Endothelial cell of umbilical vein (primary cell): ENCODE results near the gene VAV3. TPM values are rescaled to one million over a fixed set of nuclear protein-coding genes. Genes with fewer than 3 reads are reported as not detected.

Source experiments
- BruUV-seq: library from RNA; stranded (reverse); fragments of 400-500 nt; replicated peaks from 2 replicates; lab custom pipeline; 2021; lab: Mats Ljungman, UMichigan
- CTCF ChIA-PET: fragments of 300-600, 350-600 bp; sonication (Branson Sonifier 250); formaldehyde crosslinking; loops from one replicate; lab custom pipeline; 2021; ENCODE audit warnings: antibody characterized with exemption, inconsistent platforms; lab: Charles Lee
- POLR2A ChIA-PET: fragments of 300-600, 350-600 bp; sonication (Branson Sonifier 250); formaldehyde crosslinking; loops from one replicate; lab custom pipeline; 2021; ENCODE audit warnings: antibody characterized with exemption, inconsistent platforms; lab: Charles Lee
- DNase-seq: peaks from one replicate; pipeline ENCODE4 v3.0.0-alpha.2; 2011; ENCODE audit warnings: low read depth, low spot score
- FAIRE-seq: peaks from 2 replicates; lab custom pipeline; 2011; peaks lifted over from hg19 to GRCh38; lab: Jason Lieb, UNC
- H2AFZ ChIP-seq: 2 replicates; pipeline ENCODE4 v1.6.0; 2012; ENCODE audit warnings: low read depth, low read length, control low read depth, inconsistent platforms
- H3K27ac ChIP-seq: 2 replicates; pipeline ENCODE4 v1.5.1; 2011; ENCODE audit warnings: low read depth, mild to moderate bottlenecking, control low read depth, low read length, moderate library complexity; ENCODE audit not compliant: insufficient read depth
- H3K27me3 ChIP-seq, 2 experiments: 2 replicates each; pipeline versions ENCODE4 v1.6.0 to v1.6.1; 2011; ENCODE audit warnings: low read length in 2 of 2, mixed read lengths in 1 of 2; ENCODE audit not compliant: control insufficient read depth in 2 of 2, insufficient read depth in 2 of 2
- H3K36me3 ChIP-seq, 2 experiments: 2 replicates in 1 of 2; 3 replicates in 1 of 2; pipeline ENCODE4 v1.5.1; 2011; ENCODE audit warnings: low read length in 2 of 2, mild to moderate bottlenecking in 1 of 2, moderate library complexity in 1 of 2; ENCODE audit not compliant: control insufficient read depth in 2 of 2, insufficient read depth in 2 of 2; ENCODE audit errors: extremely low read depth in 1 of 2
- H3K4me1 ChIP-seq: 3 replicates; pipeline ENCODE4 v1.5.1; 2011; ENCODE audit warnings: mild to moderate bottlenecking, low read length; ENCODE audit not compliant: control insufficient read depth, insufficient read depth; ENCODE audit errors: extremely low read depth
- H3K4me2 ChIP-seq: 2 replicates; pipeline ENCODE4 v1.6.1; 2011; ENCODE audit warnings: low read length, control low read depth, mixed read lengths; ENCODE audit not compliant: insufficient read depth
- H3K4me3 ChIP-seq, 3 experiments: fragments of 200-600 bp in 1 of 3; sonication (generic), shearing (Covaris generic) in 1 of 3; replicated peaks in 1 of 3; 2 replicates each; pipeline ENCODE4 v1.5.1; 2011 to 2016; ENCODE audit warnings: control low read depth in 3 of 3, low read length in 3 of 3, mild to moderate bottlenecking in 2 of 3, inconsistent platforms in 1 of 3, low read depth in 1 of 3, moderate library complexity in 1 of 3; ENCODE audit not compliant: insufficient read depth in 1 of 3
- H3K79me2 ChIP-seq: 2 replicates; pipeline ENCODE4 v1.6.0; 2012; ENCODE audit warnings: low read length, inconsistent platforms; ENCODE audit not compliant: control insufficient read depth, insufficient read depth
- H3K9ac ChIP-seq: replicated peaks from 2 replicates; pipeline ENCODE3; 2011; ENCODE audit warnings: low read length, control low read depth; ENCODE audit not compliant: insufficient read depth; ENCODE audit errors: extremely low read depth
- H3K9me1 ChIP-seq: replicated peaks from 3 replicates; pipeline ENCODE4 v1.6.0; 2011; ENCODE audit warnings: mild to moderate bottlenecking, low read length; ENCODE audit not compliant: control insufficient read depth, insufficient read depth; ENCODE audit errors: extremely low read depth
- H3K9me3 ChIP-seq: replicated peaks from 2 replicates; pipeline ENCODE4 v1.5.1; 2012; ENCODE audit warnings: low read length, inconsistent platforms; ENCODE audit not compliant: control insufficient read depth, insufficient read depth
- H4K20me1 ChIP-seq: replicated peaks from 2 replicates; pipeline ENCODE3; 2011; ENCODE audit warnings: mild to moderate bottlenecking, low read length; ENCODE audit not compliant: control insufficient read depth, insufficient read depth; ENCODE audit errors: extremely low read depth
- EZH2 ChIP-seq: IDR thresholded peaks from 2 replicates; pipeline ENCODE4 v1.6.1; 2012; ENCODE audit warnings: borderline replicate concordance, low read depth, mild to moderate bottlenecking, moderate library complexity, low read length, inconsistent platforms; ENCODE audit not compliant: severe bottlenecking
- FOS ChIP-seq: IDR thresholded peaks from 2 replicates; pipeline ENCODE4 v1.6.1; 2011; ENCODE audit warnings: mild to moderate bottlenecking, low read length, moderate library complexity, borderline replicate concordance; ENCODE audit not compliant: insufficient read depth
- GATA2 ChIP-seq: IDR thresholded peaks from 2 replicates; pipeline ENCODE4 v1.7.0; 2011; ENCODE audit warnings: low read depth, mild to moderate bottlenecking, moderate library complexity, mixed read lengths, low read length; ENCODE audit not compliant: insufficient read length, insufficient read depth
- JUN ChIP-seq: IDR thresholded peaks from 2 replicates; pipeline ENCODE4 v1.6.1; 2011; ENCODE audit warnings: borderline replicate concordance, low read depth; ENCODE audit not compliant: insufficient read length, insufficient read depth
- MYC ChIP-seq: IDR thresholded peaks from one replicate; pipeline ENCODE4 v1.6.1; 2011; ENCODE audit warnings: mild to moderate bottlenecking, low read depth, low read length
- POLR2A ChIP-seq: IDR thresholded peaks from 2 replicates; pipeline ENCODE4 v1.6.1; 2012; ENCODE audit warnings: low read depth, mild to moderate bottlenecking, control low read depth, low read length
- POLR2AphosphoS5 ChIP-seq: IDR thresholded peaks from 2 replicates; pipeline ENCODE4 v1.6.1; 2012; ENCODE audit warnings: low read depth, mild to moderate bottlenecking, control low read depth, low read length, moderate library complexity; ENCODE audit not compliant: insufficient read depth
- dilution Hi-C: fragments of 300-500 bp; cut with MboI; formaldehyde crosslinking; loops from one replicate; pipeline ENCODE4 v1.15.0; 2019; ENCODE audit warnings: low sequenced_read_pairs; ENCODE audit not compliant: extremely low pct_ligation_motif_present
- intact Hi-C: fragments of 100-400 bp; cut with micrococcal nuclease; formaldehyde crosslinking; loops from one replicate; pipeline ENCODE4 v1.10.0; 2022
- polyA plus RNA-seq, 4 experiments: library from polyadenylated mRNA; depleted of rRNA in 3 of 4; stranded (reverse) in 3 of 4; unstranded in 1 of 4; fragments of >200 nt; gene quantifications; 2 replicates each; pipeline versions ENCODE4 v1.2.1 to v1.2.3, GENCODE V29; 2011 to 2012; ENCODE audit warnings: missing spikeins in 1 of 4
- total RNA-seq: library from RNA; stranded (reverse); gene quantifications from 2 replicates; pipeline ENCODE4 v1.2.3, GENCODE V29; 2021
- TF ChIP-seq, protein P1 (sequence below), 2 donors: IDR thresholded peaks; 1 replicate in 1 of 2; 2 replicates in 1 of 2; pipeline ENCODE4 v1.5.1; 2011; ENCODE audit warnings: low read length in 2 of 2, mild to moderate bottlenecking in 2 of 2, moderate library complexity in 2 of 2, control low read depth in 1 of 2, inconsistent platforms in 1 of 2, low read depth in 1 of 2; ENCODE audit not compliant: insufficient read depth in 1 of 2; ENCODE audit errors: extremely low read depth in 1 of 2
- TF ChIP-seq, protein P2 (sequence below): IDR thresholded peaks from 2 replicates; pipeline ENCODE4 v1.6.1; 2011; ENCODE audit not compliant: insufficient read depth, insufficient read length

VAV3 gene
- total and polyA plus RNA-seq, 2 donors (not counting 3 experiments of a cell fraction or from before 2014, with no cell fraction given) = 0.18 to 1.5 TPM

GRCh38 chr1:107935396-107936064, 29.4 kb downstream of the VAV3 start:
- H2AFZ ChIP-seq = no peak overlapping the region
- no TSS peak for BruUV-seq
- POLR2A ChIA-PET = no interaction called here
- H4K20me1 ChIP-seq = no peaks in the 10 kb centered on the region
- H3K27ac ChIP-seq = no peak overlapping the region
- H3K36me3 ChIP-seq = no peaks in the 10 kb centered on the region
- H3K9ac ChIP-seq = no peak overlapping the region
- no peaks in the 10 kb centered on the region for H3K9me3 ChIP-seq
- TF ChIP-seq GATA2 = no peak
- no peak for TF ChIP-seq FOS
- no peak for TF ChIP-seq POLR2AphosphoS5
- TF ChIP-seq JUN = no peak
- TF ChIP-seq MYC = no peak
- TF ChIP-seq, protein P1, sequence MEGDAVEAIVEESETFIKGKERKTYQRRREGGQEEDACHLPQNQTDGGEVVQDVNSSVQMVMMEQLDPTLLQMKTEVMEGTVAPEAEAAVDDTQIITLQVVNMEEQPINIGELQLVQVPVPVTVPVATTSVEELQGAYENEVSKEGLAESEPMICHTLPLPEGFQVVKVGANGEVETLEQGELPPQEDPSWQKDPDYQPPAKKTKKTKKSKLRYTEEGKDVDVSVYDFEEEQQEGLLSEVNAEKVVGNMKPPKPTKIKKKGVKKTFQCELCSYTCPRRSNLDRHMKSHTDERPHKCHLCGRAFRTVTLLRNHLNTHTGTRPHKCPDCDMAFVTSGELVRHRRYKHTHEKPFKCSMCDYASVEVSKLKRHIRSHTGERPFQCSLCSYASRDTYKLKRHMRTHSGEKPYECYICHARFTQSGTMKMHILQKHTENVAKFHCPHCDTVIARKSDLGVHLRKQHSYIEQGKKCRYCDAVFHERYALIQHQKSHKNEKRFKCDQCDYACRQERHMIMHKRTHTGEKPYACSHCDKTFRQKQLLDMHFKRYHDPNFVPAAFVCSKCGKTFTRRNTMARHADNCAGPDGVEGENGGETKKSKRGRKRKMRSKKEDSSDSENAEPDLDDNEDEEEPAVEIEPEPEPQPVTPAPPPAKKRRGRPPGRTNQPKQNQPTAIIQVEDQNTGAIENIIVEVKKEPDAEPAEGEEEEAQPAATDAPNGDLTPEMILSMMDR (IDR thresholded peaks at IDR 0.05; ENCODE audit: extremely low read depth in 1 of 2, insufficient read depth in 1 of 2, low read depth in 1 of 2, low read length in 2 of 2) = no peak
- TF ChIP-seq, protein P2, sequence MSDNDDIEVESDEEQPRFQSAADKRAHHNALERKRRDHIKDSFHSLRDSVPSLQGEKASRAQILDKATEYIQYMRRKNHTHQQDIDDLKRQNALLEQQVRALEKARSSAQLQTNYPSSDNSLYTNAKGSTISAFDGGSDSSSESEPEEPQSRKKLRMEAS = no peak
- no peak for TF ChIP-seq POLR2A
- no peak for TF ChIP-seq EZH2
- H3K27me3 ChIP-seq = no peaks in the 10 kb centered on the region
- DNase-seq (no peak), FAIRE-seq (no peak)
- H3K4me3 ChIP-seq = no peak overlapping the region
- no peak overlapping the region for H3K4me2 ChIP-seq
- CTCF ChIA-PET = no interaction called here
- intact Hi-C loops = loop anchor here (1.0 to 2.0 kb wide), 2 partner anchors 39 to 73 kb away; no protein-coding TSS in a partner anchor
- peaks cover 20% of the 10 kb centered on the region for H3K4me1 ChIP-seq
- H3K79me2 ChIP-seq = no peaks in the 10 kb centered on the region
- no peaks in the 10 kb centered on the region for H3K9me1 ChIP-seq
- dilution Hi-C loops = no loop called here
